ENCODE results near the gene AMIGO3.

GRCh38 chr3:49674497-49674983 is 44.9 kb downstream of the AMIGO3 start:
- TF ChIP-seq CTCF (IDR thresholded peaks at IDR 0.05) (no peak), EP300 (IDR thresholded peaks at IDR 0.05; ENCODE audit: borderline replicate concordance in 1 of 2, low read depth in 1 of 2, low read length in 1 of 2) (no peak), MXI1 (IDR thresholded peaks at IDR 0.05; ENCODE audit: low read depth, low read length) (peak; percentile 1; the same call in 1 of the 2 replicates), EZH2phosphoT487 (IDR thresholded peaks at IDR 0.05; ENCODE audit: borderline replicate concordance, low read depth) (no peak), GATA2 (CRISPR knock-in tag; IDR thresholded peaks at IDR 0.05) (no peak), YY1 (IDR thresholded peaks at IDR 0.05; ENCODE audit: low read depth) (no peak)
